Measurements from ENCODE around the gene TSPAN5. TPM values are rescaled to one million over a fixed set of nuclear protein-coding genes. Genes with fewer than 3 reads are reported as not detected.
"Not testable (repeated sequence)": the region's sequence is repeated elsewhere in the genome, so short reads cannot be mapped to it uniquely, and the experiment has no call there.

Gene TSPAN5
- total RNA-seq, 1 donor from 2014 or later = 14.7 TPM

- Mint-ChIP-seq H3K27ac (no peak overlapping the region), H3K4me3 (no peak overlapping the region), H3K9me3 (no peaks in the 10 kb centered on the region), H3K4me1 (peaks cover 22% of the 10 kb centered on the region), H3K27me3 (ENCODE audit: low read depth) (no peaks in the 10 kb centered on the region), H3K36me3 (no peaks in the 10 kb centered on the region)
- TF ChIP-seq, protein P1, sequence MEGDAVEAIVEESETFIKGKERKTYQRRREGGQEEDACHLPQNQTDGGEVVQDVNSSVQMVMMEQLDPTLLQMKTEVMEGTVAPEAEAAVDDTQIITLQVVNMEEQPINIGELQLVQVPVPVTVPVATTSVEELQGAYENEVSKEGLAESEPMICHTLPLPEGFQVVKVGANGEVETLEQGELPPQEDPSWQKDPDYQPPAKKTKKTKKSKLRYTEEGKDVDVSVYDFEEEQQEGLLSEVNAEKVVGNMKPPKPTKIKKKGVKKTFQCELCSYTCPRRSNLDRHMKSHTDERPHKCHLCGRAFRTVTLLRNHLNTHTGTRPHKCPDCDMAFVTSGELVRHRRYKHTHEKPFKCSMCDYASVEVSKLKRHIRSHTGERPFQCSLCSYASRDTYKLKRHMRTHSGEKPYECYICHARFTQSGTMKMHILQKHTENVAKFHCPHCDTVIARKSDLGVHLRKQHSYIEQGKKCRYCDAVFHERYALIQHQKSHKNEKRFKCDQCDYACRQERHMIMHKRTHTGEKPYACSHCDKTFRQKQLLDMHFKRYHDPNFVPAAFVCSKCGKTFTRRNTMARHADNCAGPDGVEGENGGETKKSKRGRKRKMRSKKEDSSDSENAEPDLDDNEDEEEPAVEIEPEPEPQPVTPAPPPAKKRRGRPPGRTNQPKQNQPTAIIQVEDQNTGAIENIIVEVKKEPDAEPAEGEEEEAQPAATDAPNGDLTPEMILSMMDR (IDR thresholded peaks at IDR 0.05; ENCODE audit: unreplicated experiment) = no peak
- DNase-seq (ENCODE audit: low spot score in 2 of 2, unreplicated experiment in 2 of 2) = no peak
These were observed 191.4 kb downstream of the TSPAN5 start for GRCh38 chr4:98466868-98467599.

GRCh38 chr4:98462487-98462886 is 195.9 kb downstream of the TSPAN5 start:
- DNase-seq (ENCODE audit: low spot score in 2 of 2, unreplicated experiment in 2 of 2) = no peak
- peaks cover 9% of the 10 kb centered on the region for H3K9me3 Mint-ChIP-seq
- no peak overlapping the region for H3K27ac Mint-ChIP-seq
- TF ChIP-seq, protein P1 (IDR thresholded peaks at IDR 0.05; ENCODE audit: unreplicated experiment) = no peak
- H3K27me3 Mint-ChIP-seq (ENCODE audit: low read depth) = no peaks in the 10 kb centered on the region
- no peaks in the 10 kb centered on the region for H3K4me1 Mint-ChIP-seq
- no peaks in the 10 kb centered on the region for H3K36me3 Mint-ChIP-seq
- no peak overlapping the region for H3K4me3 Mint-ChIP-seq

DNA sequence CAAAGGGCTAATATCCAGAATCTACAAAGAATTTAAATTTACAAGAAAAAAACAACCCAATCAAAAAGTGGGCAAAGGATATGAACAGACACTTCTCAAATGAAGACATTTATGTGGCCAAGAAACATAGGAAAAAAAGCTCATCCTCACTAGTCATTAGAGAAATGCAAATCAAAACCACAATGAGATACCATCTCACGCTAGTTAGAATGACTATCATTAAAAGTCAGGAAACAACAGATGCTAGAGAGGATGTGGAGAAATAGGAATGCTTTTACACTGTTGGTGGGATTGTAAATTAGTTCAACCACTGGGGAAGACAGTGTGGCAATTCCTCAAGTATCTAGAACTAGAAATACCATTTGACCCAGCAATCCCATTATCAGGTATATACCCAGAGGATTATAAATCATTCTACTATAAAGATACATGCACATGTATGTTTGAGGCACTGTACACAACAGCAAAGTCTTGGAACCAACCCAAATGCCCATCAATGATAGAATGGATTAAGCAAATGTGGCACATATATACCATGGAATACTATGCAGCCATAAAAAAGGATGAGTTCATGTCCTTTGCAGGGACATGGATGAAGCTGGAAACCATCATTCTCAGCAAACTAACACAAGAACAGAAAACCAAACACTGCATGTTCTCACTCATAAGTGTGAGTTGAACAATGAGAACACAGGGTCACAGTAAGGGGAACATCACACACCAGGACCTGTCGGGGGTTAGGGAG is 197.1 kb downstream of the TSPAN5 start:
- not testable (repeated sequence) for H3K36me3 Mint-ChIP-seq; H3K9me3 Mint-ChIP-seq; H3K27me3 Mint-ChIP-seq (ENCODE audit: low read depth); H3K27ac Mint-ChIP-seq; DNase-seq (ENCODE audit: low spot score in 2 of 2, unreplicated experiment in 2 of 2); H3K4me3 Mint-ChIP-seq; H3K4me1 Mint-ChIP-seq

- H3K36me3 Mint-ChIP-seq; H3K27me3 Mint-ChIP-seq (ENCODE audit: low read depth); DNase-seq (ENCODE audit: low spot score in 2 of 2, unreplicated experiment in 2 of 2); H3K4me1 Mint-ChIP-seq; H3K4me3 Mint-ChIP-seq; H3K27ac Mint-ChIP-seq: not testable (repeated sequence)
- peaks cover 24% of the 10 kb centered on the region for H3K9me3 Mint-ChIP-seq
These were observed 201.0 kb downstream of the TSPAN5 start for GRCh38 chr4:98457422-98457821.

GRCh38 chr4:98452091-98452490 is 206.3 kb downstream of the TSPAN5 start:
- TF ChIP-seq, protein P1 (IDR thresholded peaks at IDR 0.05; ENCODE audit: unreplicated experiment) = no peak
- no peak for DNase-seq (ENCODE audit: low spot score in 2 of 2, unreplicated experiment in 2 of 2)

GRCh38 chr4:98448908-98449307 is 209.5 kb downstream of the TSPAN5 start:
- TF ChIP-seq, protein P1 (IDR thresholded peaks at IDR 0.05; ENCODE audit: unreplicated experiment) = no peak
- Mint-ChIP-seq H3K27me3 (ENCODE audit: low read depth) (no peaks in the 10 kb centered on the region), H3K36me3 (no peaks in the 10 kb centered on the region), H3K27ac (no peak overlapping the region), H3K9me3 (peaks cover 14% of the 10 kb centered on the region), H3K4me3 (no peak overlapping the region), H3K4me1 (no peaks in the 10 kb centered on the region)
- DNase-seq (ENCODE audit: low spot score in 2 of 2, unreplicated experiment in 2 of 2) = no peak

More at GRCh38 chr4:98452091-98452490, 206.3 kb downstream of the TSPAN5 start:
- Mint-ChIP-seq H3K27ac (no peak overlapping the region), H3K27me3 (ENCODE audit: low read depth) (no peaks in the 10 kb centered on the region), H3K9me3 (peaks cover 14% of the 10 kb centered on the region), H3K4me3 (no peak overlapping the region), H3K36me3 (no peaks in the 10 kb centered on the region), H3K4me1 (no peaks in the 10 kb centered on the region)

Data from mesothelial cell of epicardium (in vitro differentiated cells).